CD14-positive monocyte (primary cell): Measurements from ENCODE around the gene SPRY4. TPM values are rescaled to one million over a fixed set of nuclear protein-coding genes. Genes with fewer than 3 reads are reported as not detected.

Source experiments
- DNase-seq, 3 donors: peaks; one replicate each; pipeline ENCODE4 v3.0.0-alpha.2; 2011 to 2022
- H2AFZ ChIP-seq: 2 replicates; pipeline ENCODE4 v1.6.0; 2012; ENCODE audit warnings: mild to moderate bottlenecking, low read depth, low read length, inconsistent platforms; ENCODE audit not compliant: insufficient read depth, poor library complexity, severe bottlenecking
- H3K27ac ChIP-seq, 2 donors: 1 replicate in 1 of 2; 2 replicates in 1 of 2; pipeline ENCODE4 v1.5.1; 2012 to 2013; ENCODE audit warnings: low read length in 2 of 2, control low read depth in 1 of 2, inconsistent platforms in 1 of 2, low read depth in 1 of 2, mild to moderate bottlenecking in 1 of 2
- H3K27me3 ChIP-seq, 2 donors: one replicate each; pipeline versions ENCODE4 v1.6.0 to v1.6.1; 2011 to 2013; ENCODE audit warnings: low read length in 2 of 2; ENCODE audit not compliant: control insufficient read depth in 2 of 2, insufficient read depth in 2 of 2
- H3K36me3 ChIP-seq, 2 donors: replicated peaks in 1 of 2; 1 replicate in 1 of 2; 2 replicates in 1 of 2; pipeline versions ENCODE4 v1.5.1 to v1.6.1; 2012 to 2013; ENCODE audit warnings: low read length in 2 of 2, control low read depth in 1 of 2, inconsistent platforms in 1 of 2, mild to moderate bottlenecking in 1 of 2; ENCODE audit not compliant: insufficient read depth in 2 of 2, control insufficient read depth in 1 of 2
- H3K4me1 ChIP-seq, 2 donors: 1 replicate in 1 of 2; 2 replicates in 1 of 2; pipeline versions ENCODE4 v1.5.1 to v1.6.1; 2012 to 2013; ENCODE audit warnings: low read length in 2 of 2, control low read depth in 1 of 2, inconsistent platforms in 1 of 2, mild to moderate bottlenecking in 1 of 2, moderate library complexity in 1 of 2; ENCODE audit not compliant: insufficient read depth in 2 of 2, control insufficient read depth in 1 of 2
- H3K4me2 ChIP-seq: replicated peaks from 2 replicates; pipeline ENCODE3; 2012; ENCODE audit warnings: low read length, moderate library complexity, mild to moderate bottlenecking; ENCODE audit not compliant: poor library complexity, severe bottlenecking; ENCODE audit errors: extremely low read depth
- H3K4me3 ChIP-seq, 3 experiments: fragments of 200-600 bp in 1 of 3; sonication (generic) in 1 of 3; replicated peaks in 1 of 3; 1 replicate in 2 of 3; 2 replicates in 1 of 3; pipeline ENCODE4 v1.5.1; 2011 to 2013; ENCODE audit warnings: low read length in 3 of 3, mild to moderate bottlenecking in 3 of 3, control low read depth in 2 of 3, low read depth in 2 of 3, inconsistent platforms in 1 of 3, moderate library complexity in 1 of 3
- H3K79me2 ChIP-seq: 2 replicates; pipeline ENCODE4 v1.6.0; 2012; ENCODE audit warnings: mild to moderate bottlenecking, control low read depth, inconsistent platforms, low read length, moderate library complexity; ENCODE audit not compliant: insufficient read depth
- H3K9ac ChIP-seq: 2 replicates; pipeline ENCODE4 v1.6.0; 2017; ENCODE audit warnings: low read length, mild to moderate bottlenecking; ENCODE audit not compliant: insufficient read depth, poor library complexity, severe bottlenecking
- H3K9me3 ChIP-seq, 2 donors: replicated peaks in 1 of 2; 1 replicate in 1 of 2; 2 replicates in 1 of 2; pipeline versions ENCODE4 v1.5.1 to v1.6.1; 2012 to 2013; ENCODE audit warnings: low read length in 2 of 2, control low read depth in 1 of 2; ENCODE audit not compliant: control insufficient read depth in 1 of 2, insufficient read depth in 1 of 2
- H4K20me1 ChIP-seq: 2 replicates; pipeline ENCODE4 v1.6.0; 2012; ENCODE audit warnings: mild to moderate bottlenecking, low read length, control low read depth, moderate library complexity; ENCODE audit not compliant: insufficient read depth
- H3K27ac Mint-ChIP-seq, 7 donors: one replicate each; pipeline ENCODE4 v1.8.0; 2020; ENCODE audit warnings: mild to moderate bottlenecking in 7 of 7, mixed read lengths in 7 of 7, moderate library complexity in 6 of 7, inconsistent platforms in 2 of 7
- H3K27me3 Mint-ChIP-seq, 3 donors: one replicate each; pipeline ENCODE4 v1.8.0; 2021 to 2022; ENCODE audit warnings: low read depth in 3 of 3, mild to moderate bottlenecking in 3 of 3, mixed read lengths in 3 of 3, moderate library complexity in 3 of 3, inconsistent platforms in 1 of 3
- H3K36me3 Mint-ChIP-seq, 2 donors: one replicate each; pipeline ENCODE4 v1.8.0; 2020; ENCODE audit warnings: mixed read lengths in 2 of 2, inconsistent platforms in 1 of 2, mild to moderate bottlenecking in 1 of 2
- H3K4me1 Mint-ChIP-seq: one replicate; pipeline ENCODE4 v1.8.0; 2020; ENCODE audit warnings: mild to moderate bottlenecking, mixed read lengths
- H3K4me3 Mint-ChIP-seq, 2 donors: one replicate each; pipeline ENCODE4 v1.8.0; 2020; ENCODE audit warnings: mild to moderate bottlenecking in 2 of 2, mixed read lengths in 2 of 2, moderate library complexity in 1 of 2
- H3K9me3 Mint-ChIP-seq, 7 donors: one replicate each; pipeline ENCODE4 v1.8.0; 2020 to 2022; ENCODE audit warnings: mixed read lengths in 7 of 7, mild to moderate bottlenecking in 6 of 7, moderate library complexity in 6 of 7, inconsistent platforms in 2 of 7
- WGBS: methylation state at CpG from one replicate; pipeline ENCODE4 v1.1.5; 2013; ENCODE audit warnings: missing lambda C conversion rate; ENCODE audit not compliant: insufficient coverage; 5-methylcytosine and 5-hydroxymethylcytosine counted together
- intact Hi-C, 2 donors: fragments of 100-400 bp; cut with micrococcal nuclease; formaldehyde crosslinking; loops; one replicate each; pipeline versions ENCODE4 v1.15.0 to v1.15.1; 2023
- polyA plus RNA-seq, 3 donors: library from polyadenylated mRNA; depleted of rRNA in 1 of 3; unstranded in 2 of 3; stranded (reverse) in 1 of 3; fragments of 300-500 nt in 2 of 3; fragments of >200 nt in 1 of 3; fragmentation: Illumina TruSeq in 2 of 3; gene quantifications; 1 replicate in 2 of 3; 2 replicates in 1 of 3; pipeline ENCODE4 v1.2.3, GENCODE V29; 2012 to 2021
- TF ChIP-seq, protein P1 (sequence below): fragments of 200-600 bp; IDR thresholded peaks from one replicate; pipeline ENCODE4 v1.8.0; 2022; ENCODE audit warnings: antibody characterized with exemption, mild to moderate bottlenecking

SPRY4 gene
- polyA plus RNA-seq, 3 donors, result not detected

DNA sequence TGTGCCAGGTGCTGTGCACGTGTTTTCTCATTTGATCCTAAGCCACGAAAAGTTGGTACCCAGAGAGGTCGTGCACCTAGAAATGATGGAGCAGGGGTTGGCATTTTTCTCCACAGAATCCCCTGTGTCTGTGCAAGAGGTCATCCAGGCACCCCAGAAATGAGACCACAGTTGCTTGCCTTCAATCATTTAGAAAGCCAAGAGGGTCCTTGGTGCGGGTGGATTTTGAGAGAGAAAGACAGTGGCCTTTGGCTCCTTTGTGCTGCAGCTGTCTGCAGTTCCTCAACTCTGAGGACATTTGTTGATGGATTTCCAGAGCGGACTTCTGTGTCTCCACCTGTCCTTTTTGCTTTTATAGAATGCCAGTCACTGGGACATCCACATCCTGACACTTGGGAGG is 33.8 kb upstream of the SPRY4 start:
- 90% methylated on average over 4 of the region's 5 CpGs for WGBS
- Mint-ChIP-seq H3K36me3 (peaks cover 7% of the 10 kb centered on the region in 2 donors), H3K9me3 (peaks cover 0 to 21% (median 11%) of the 10 kb centered on the region in 7 donors), H3K4me3 (peak overlapping the region in 1 of 2 donors; percentile 87), H3K27ac (no peak overlapping the region), H3K27me3 (peaks cover 84 to 93% (median 90%) of the 10 kb centered on the region in 3 donors), H3K4me1 (peaks cover 26% of the 10 kb centered on the region)
- Histone ChIP-seq H3K79me2 (no peaks in the 10 kb centered on the region), H3K27me3 (peaks cover 75 to 89% of the 10 kb centered on the region in 2 donors), H3K36me3 (no peaks in the 10 kb centered on the region), H3K27ac (no peak overlapping the region), H3K4me3 (no peak overlapping the region), H2AFZ (no peak overlapping the region), H3K4me2 (no peak overlapping the region), H3K9me3 (peaks cover 6 to 30% of the 10 kb centered on the region in 2 donors), H3K4me1 (peaks cover 16 to 21% of the 10 kb centered on the region in 2 donors), H3K9ac (no peak overlapping the region), H4K20me1 (no peaks in the 10 kb centered on the region)
- TF ChIP-seq, protein P1, sequence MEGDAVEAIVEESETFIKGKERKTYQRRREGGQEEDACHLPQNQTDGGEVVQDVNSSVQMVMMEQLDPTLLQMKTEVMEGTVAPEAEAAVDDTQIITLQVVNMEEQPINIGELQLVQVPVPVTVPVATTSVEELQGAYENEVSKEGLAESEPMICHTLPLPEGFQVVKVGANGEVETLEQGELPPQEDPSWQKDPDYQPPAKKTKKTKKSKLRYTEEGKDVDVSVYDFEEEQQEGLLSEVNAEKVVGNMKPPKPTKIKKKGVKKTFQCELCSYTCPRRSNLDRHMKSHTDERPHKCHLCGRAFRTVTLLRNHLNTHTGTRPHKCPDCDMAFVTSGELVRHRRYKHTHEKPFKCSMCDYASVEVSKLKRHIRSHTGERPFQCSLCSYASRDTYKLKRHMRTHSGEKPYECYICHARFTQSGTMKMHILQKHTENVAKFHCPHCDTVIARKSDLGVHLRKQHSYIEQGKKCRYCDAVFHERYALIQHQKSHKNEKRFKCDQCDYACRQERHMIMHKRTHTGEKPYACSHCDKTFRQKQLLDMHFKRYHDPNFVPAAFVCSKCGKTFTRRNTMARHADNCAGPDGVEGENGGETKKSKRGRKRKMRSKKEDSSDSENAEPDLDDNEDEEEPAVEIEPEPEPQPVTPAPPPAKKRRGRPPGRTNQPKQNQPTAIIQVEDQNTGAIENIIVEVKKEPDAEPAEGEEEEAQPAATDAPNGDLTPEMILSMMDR, result no peak
- DNase-seq, result no peak
- intact Hi-C loops, result loop anchor here (5.0 to 10.0 kb wide), 2 partner anchors 134 to 614 kb away; no protein-coding TSS in a partner anchor

DNA sequence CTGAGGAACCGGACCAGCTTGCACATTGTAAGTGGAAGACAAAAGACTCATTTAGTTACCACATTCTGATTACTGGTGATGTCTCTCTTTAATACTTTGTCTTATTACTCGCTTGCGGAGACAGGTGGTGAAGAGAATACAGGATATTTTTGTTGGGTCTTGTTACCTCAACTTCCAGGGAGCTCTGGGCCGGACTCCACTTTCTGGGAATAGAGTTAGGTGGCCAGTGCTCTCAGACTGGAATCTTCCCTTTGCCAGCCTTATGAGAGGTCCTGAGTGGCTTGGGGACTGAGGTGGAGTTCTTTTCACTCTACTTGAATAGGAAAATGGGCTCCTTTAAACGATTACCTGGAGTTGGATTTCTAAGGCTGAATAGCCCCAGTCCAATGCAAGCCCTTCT is 33.3 kb upstream of the SPRY4 start:
- intact Hi-C loops, result loop anchor here (5.0 to 10.0 kb wide), 2 partner anchors 133 to 614 kb away; no protein-coding TSS in a partner anchor
- H3K4me1 Mint-ChIP-seq, result peaks cover 26% of the 10 kb centered on the region
- WGBS, result 85% methylated on average over 3 of the region's 5 CpGs

More for the DNA sequence above, 33.3 kb upstream of the SPRY4 start:
- Histone ChIP-seq H3K27ac (no peak overlapping the region), H3K9ac (no peak overlapping the region), H2AFZ (no peak overlapping the region), H4K20me1 (no peaks in the 10 kb centered on the region), H3K79me2 (no peaks in the 10 kb centered on the region), H3K4me1 (peaks cover 16 to 21% of the 10 kb centered on the region in 2 donors), H3K27me3 (peaks cover 77 to 91% of the 10 kb centered on the region in 2 donors), H3K4me2 (no peak overlapping the region), H3K9me3 (peaks cover 6 to 30% of the 10 kb centered on the region in 2 donors), H3K4me3 (no peak overlapping the region), H3K36me3 (no peaks in the 10 kb centered on the region)
- TF ChIP-seq, protein P1, result no peak
- H3K27ac Mint-ChIP-seq, result peak overlapping the region in 4 of 7 donors; percentile 69 to 90 (median 88)
- H3K36me3 Mint-ChIP-seq, result peaks cover 7% of the 10 kb centered on the region in 2 donors
- peak overlapping the region in 1 of 2 donors; percentile 87 for H3K4me3 Mint-ChIP-seq
- H3K27me3 Mint-ChIP-seq, result peaks cover 81 to 93% (median 89%) of the 10 kb centered on the region in 3 donors
- peaks cover 0 to 20% (median 11%) of the 10 kb centered on the region in 7 donors for H3K9me3 Mint-ChIP-seq
- no peak for DNase-seq
